Epithelial cell of esophagus (primary cell): Measurements from ENCODE around the gene AREL1.

Source experiments
- DNase-seq: peaks from one replicate; pipeline ENCODE4 v3.0.0; 2010; ENCODE audit warnings: low read depth
- H3K4me3 ChIP-seq: 2 replicates; pipeline ENCODE4 v1.5.1; 2011; ENCODE audit warnings: mild to moderate bottlenecking, low read length, control low read depth
- TF ChIP-seq, protein P1 (sequence below): IDR thresholded peaks from 2 replicates; pipeline ENCODE4 v1.5.1; 2011; ENCODE audit warnings: low read depth, mild to moderate bottlenecking, low read length, control low read depth, inconsistent platforms; ENCODE audit not compliant: insufficient read depth; ENCODE audit errors: missing control alignments

The AREL1 gene

DNA sequence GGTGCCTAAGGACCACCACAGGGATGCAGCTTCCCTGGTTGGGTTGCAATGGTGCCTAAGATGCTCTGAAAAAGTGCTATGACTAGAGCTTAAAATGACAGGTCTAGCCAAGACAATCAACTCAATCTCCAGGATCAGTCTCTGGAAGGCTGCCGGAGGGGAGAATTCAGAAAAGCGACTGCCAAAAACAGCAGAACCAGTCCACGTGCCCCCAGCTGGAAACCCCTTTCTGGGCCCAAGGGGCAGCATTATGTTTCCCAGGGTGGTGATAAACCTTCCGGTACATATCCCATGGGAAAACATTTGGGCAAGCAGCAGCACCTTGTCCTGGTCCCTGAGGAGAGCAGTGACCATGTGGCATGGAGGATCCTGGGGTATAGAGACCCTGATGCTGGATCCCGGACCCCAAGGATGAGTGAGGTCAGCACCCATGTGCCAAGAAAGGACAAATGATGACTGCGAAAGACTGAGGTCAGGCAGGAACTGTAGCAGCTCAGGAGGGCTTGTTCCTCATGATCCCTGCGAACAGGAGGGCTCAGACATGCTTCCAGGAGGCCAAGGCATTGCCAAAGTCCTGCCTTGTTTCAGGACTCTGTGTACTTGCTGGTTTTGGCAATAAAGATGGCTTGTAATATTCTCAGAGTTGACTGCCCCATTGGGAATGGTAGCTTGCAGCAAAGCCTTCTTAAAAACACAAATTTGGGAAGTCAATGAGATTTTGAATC is 51.0 kb downstream of the AREL1 start:
- TF ChIP-seq, protein P1, sequence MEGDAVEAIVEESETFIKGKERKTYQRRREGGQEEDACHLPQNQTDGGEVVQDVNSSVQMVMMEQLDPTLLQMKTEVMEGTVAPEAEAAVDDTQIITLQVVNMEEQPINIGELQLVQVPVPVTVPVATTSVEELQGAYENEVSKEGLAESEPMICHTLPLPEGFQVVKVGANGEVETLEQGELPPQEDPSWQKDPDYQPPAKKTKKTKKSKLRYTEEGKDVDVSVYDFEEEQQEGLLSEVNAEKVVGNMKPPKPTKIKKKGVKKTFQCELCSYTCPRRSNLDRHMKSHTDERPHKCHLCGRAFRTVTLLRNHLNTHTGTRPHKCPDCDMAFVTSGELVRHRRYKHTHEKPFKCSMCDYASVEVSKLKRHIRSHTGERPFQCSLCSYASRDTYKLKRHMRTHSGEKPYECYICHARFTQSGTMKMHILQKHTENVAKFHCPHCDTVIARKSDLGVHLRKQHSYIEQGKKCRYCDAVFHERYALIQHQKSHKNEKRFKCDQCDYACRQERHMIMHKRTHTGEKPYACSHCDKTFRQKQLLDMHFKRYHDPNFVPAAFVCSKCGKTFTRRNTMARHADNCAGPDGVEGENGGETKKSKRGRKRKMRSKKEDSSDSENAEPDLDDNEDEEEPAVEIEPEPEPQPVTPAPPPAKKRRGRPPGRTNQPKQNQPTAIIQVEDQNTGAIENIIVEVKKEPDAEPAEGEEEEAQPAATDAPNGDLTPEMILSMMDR, result no peak
- DNase-seq, result no peak
- no peak overlapping the region for H3K4me3 ChIP-seq

DNA sequence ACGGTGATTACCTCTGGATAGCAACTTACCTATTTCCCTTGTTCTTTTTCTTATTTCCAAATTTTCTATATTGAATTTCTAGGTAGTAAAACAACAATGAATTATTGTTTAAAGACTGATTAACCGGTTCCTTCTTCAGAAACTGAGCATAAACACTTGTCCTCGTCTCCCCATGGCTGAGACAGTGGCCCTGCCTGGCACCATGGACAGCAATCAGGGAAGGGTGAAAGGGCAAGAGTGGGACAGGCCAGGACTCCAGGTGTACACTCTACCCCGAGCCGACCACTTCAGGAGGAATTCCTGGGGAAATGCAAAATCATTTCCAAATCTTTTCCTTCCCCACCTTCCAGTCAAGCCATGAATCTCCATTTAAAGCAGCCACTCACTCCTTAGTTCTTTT is 52.0 kb downstream of the AREL1 start:
- TF ChIP-seq, protein P1, result no peak
- no peak overlapping the region for H3K4me3 ChIP-seq
- no peak for DNase-seq

DNA sequence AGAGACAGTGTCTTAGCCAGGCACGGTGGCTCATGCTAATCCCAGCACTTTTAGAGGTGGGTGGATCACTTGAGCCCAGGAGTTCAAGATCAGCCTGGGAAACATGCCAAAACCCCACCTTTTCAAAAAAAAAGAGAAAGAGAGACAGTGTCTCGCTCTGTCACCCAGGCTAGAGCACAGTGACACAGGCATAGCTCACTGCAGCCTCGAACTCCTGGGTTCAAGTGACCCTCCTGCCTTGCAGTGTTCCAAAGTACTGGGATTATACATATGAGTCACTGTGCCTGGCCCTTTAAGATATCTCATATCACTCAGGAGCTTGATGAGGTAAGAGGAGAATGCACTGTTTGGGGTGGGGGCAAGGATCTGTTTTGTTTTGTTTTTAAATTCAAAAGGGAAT is 52.7 kb downstream of the AREL1 start:
- TF ChIP-seq, protein P1, result no peak
- DNase-seq, result peak; percentile 48
- H3K4me3 ChIP-seq, result no peak overlapping the region

DNA sequence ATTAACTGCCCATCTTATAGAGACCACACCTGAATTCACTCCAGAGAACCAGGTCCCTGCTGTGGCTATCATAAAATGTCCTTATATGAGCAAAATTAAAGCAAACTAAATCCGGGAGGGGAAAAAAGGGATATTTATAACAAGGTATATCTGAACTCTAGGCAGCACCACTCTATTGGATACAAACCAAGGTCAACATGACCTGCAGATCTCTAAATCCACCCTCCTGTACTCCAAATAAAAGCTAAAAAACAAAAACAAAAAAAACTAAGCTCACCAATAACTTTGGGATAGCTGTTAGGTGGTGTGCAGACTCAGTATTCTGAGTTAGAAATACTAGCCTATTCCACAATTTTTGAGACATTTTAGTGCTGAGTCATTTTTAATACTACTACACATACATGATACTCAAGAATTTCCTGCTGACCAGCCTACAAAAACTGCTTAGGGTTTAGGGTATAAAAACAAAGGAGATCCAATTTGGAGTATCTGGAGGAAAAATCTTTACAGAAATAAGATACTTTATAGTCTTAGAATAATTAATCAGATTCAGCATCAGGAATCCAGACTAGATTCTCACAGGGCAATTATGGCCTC is 54.2 kb downstream of the AREL1 start:
- TF ChIP-seq, protein P1, result no peak
- no peak for DNase-seq
- H3K4me3 ChIP-seq, result no peak overlapping the region

DNA sequence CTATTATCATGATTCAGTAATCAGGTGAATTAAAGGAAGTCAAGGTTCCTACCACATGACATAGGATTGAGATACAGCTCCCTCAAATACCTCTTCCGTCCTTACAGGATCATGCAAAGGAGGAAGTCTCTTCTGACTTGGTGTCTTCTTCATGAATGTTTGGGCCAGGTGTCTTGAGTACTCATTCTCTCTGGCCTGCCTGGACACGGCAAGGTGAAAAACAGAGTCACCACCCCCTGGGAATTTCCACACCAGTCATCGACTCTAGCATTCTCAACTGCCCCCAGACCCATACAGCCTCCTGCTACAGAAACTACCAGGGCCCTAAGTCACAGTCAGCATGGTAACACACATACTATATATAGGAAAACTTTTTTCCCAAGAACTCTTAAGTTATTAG is 55.9 kb downstream of the AREL1 start:
- no peak overlapping the region for H3K4me3 ChIP-seq
- DNase-seq, result peak; percentile 70
- TF ChIP-seq, protein P1, result no peak

DNA sequence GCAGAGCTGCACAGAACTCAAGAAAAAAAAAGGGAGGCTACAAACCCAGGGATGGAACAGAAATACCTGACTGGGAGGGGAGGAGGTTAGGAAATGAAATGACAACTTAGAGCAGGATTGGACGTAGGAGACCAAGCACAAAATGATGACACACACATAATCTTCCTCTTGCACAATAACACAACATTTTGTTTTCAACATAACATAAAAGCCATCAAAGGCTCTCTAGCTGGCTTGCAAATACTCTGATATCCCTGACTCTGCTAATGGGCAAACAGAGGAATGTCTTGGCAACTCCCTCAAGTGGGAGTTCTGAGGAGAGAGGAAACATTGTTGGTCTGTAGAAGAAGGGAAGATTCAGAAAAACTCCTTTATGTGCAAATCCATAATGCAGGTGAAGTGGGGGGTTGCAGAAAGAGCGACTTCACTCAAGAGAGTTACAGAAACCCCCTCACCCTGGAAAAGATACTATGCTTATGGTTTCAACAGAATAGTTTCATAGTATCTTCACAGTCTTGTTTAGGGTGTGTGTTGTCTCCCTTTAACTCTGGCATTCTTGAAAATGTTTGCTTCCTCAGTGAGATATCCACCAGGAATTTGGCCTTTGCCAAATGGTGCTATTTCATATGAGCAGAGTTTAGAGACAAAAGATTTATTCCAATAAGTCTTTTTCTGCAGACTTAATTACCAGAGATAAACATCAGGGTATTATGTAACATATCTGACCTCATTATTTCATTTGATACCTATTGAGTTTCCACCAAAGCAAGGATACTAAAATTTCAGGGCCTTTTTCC is 57.1 kb downstream of the AREL1 start:
- no peak overlapping the region for H3K4me3 ChIP-seq
- peak; percentile 85 for DNase-seq
- TF ChIP-seq, protein P1, result no peak

DNA sequence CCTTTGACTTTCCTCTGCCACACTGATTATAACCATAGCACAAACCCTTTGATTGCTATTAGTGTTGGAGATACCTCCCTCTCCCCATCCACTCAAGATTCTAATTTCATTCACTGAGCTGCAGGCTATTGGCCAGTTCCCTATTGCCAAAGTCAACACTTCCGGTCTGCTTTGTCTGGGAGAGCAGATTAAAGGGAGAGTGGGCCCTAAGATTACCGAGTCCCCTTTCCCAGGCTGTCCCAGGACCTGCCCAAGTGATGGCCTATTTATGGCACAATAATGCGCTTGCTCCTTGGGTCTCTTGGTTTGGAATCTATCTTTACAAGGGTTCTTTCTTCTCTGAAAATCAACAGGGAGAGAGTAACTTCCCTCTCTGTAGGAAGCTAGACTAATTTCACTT is 57.9 kb downstream of the AREL1 start:
- H3K4me3 ChIP-seq, result no peak overlapping the region
- no peak for DNase-seq
- TF ChIP-seq, protein P1, result no peak
